ENCODE results near the gene RBMS1.
A peak's percentile ranks its signal among the peaks of the same experiment; 100 is the strongest.

The RBMS1 gene

DNA sequence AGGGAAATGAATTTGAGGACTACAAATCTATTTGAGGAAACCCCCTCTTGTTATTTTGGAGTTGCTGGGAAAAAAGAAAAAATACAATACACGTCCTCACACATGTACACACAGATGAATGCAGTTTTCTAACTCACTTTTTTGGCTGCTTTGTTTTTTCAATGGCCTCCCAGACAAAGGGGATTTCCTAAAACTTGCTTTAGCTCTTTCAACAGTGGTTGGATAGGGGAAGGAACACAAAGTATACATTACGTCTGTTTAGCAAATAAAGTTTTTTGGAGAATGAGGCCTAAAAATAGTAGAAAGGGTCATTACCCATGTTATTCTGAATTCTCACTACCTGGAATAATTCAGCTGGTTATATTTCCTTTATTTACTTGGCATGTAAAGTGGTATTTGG, 168.2 kb downstream of the RBMS1 start:
- DNase-seq, result no peak

DNA sequence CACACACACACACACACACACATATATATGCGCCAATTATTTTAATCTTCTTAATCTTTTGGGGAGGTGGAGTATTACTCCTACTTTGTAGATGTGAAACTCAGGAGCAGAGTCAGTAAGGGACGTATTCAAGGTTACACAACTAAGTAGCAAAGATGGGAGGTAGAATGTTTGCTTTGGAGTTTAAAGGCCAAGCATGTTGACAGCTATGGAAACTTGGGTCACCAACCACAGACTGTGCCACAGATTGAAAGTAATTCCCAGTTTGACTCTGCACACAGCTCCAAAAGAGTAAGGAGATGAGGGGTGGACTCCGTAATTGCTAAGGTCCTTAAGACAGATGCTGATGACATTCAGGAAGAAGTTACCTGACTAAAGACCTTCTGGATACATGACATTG, 168.7 kb downstream of the RBMS1 start:
- DNase-seq, result no peak

DNA sequence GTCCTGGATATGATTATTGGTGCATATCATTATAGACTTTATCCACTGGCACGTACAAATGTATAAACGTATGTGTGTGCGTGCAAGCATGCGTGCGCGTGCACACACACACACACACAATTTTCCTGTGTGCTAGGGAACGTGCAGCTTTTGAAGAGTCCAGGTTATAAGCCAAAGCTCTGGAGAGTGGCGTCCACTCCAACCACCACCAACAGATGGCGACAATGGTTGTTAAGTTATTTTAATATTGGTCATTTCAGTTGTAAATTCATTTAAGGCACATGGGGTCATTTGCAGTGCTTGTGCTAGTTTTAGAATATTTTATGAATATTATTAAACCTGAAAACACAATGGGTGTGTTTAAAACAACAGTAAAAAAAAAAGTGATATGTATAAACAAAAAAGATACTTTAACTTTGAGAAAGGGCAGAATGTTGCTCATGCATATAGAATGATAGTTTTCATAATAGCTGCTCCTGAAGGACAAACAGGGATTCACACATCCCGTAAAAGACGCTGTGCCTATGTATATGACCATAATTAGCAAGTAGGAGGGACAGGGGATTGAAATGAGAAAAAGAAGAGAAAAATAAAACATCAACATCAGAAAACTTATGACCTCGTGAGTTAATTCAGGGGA, 169.3 kb downstream of the RBMS1 start:
- peak; percentile 24 for DNase-seq

DNA sequence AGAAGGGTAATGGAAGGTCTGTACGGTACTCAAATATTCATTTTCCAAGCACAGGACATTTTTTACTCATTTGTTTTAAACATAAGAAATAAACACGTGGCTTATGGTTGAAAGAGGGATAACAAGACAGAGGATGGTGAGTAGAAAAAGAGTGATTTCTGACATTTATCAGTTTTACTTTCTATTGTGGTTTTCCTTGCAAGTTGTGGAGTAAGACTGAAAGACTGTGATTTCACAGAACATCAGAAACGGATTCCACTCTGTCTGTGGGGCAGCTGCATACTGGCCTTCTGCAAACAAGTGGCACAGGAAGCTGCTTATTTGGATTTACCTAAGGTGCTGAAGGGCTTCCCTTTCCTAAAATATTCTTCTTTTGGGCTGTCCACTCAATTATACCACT, 171.3 kb downstream of the RBMS1 start:
- no peak for DNase-seq

DNA sequence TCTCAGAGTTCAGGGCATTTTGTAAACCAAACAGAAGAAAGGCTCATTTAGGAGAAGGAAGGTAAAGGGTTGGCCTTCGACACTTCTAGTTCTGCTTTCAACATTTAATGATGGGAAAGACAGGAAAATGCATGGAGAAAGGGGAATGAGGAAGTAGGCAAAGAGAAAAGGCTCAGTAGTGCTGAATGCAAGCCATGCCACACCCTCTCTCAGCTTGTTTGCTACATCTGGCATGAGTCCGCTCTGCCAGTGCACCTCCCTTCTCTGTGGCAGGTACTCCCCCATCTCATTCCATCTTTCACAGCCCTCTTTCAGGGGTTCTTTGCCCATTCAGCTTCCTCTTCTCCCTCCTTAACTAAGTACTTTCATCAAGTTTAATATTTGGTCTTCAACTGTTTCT, 172.6 kb downstream of the RBMS1 start:
- no peak for DNase-seq

DNA sequence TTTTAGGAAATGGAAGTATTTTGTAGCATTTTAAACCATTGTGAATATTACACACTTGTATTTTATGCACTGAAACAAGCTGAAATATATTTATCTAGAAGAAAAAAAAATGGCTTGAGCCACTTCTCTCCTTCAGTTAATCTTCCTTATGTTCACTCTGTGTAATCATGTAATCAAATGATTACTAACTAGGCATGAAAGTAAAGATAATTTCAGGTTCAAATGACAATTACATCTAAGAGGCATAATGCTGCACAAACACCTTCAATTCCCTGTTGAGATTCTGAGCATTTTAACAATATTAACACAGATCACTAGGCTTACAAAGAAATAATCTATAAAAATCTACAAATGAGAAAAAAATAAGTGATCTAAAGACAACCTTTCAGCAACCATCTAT, 173.9 kb downstream of the RBMS1 start:
- no peak for DNase-seq

DNA sequence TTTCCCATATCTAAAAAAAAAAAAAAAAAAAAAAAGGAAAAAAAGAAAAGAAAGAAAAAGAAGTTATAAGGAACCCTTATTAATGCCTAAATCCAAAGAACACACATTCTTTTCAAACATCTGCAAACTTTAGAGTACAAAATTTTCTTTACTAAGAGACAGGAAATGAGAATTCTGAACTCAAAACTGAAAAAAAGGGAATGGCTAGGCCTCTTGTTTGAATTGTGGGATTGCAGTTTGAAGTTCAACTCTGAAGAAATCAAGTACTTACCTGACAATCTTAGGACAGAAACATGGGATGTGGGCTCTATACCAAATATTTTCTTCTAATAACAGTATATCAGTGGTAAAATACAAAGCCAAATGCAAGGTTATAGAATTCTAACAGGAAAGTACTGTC, 175.4 kb downstream of the RBMS1 start:
- no peak for DNase-seq

DNA sequence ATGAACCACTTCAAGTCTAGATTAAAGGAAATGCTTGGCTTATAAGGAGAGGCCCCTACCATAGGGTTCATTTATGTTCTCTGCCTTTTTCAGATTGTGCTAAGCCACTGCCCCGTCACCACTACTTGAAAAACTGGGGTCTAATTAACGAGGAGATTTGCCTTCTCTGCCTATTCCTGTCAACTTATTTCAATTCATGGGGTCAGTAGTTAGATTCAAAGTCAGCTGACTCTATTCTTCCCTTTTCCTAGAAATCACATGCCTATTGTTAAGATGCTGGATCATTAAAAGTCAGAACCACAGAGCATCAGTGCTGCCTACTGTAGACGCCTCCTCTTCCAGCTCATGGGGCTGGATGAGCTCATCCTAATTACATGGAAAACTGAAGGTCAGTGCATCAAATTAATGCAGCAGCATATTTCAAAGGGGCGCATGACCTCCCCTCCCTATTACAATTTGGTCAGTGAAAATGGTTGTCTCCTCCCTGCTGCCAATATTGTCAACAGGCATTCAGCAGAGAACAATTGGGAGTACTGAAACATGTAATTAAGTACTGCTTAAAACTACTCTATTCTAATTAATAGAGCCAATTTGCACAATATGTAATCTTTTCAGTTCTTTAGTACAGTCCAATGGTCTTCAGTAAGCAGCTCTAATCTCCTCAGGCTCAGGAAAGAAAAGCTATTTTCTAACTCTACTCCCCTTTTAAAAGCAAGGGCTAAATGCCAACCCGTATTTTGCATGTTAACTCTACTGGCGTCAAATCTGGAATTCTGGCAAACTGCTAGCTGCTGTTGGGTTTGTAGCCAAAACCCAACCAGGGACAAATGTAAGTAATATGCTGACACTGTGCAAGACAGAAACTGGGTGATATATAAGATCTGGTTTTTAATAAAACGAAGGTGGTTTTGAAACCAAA, 176.2 kb downstream of the RBMS1 start:
- no peak for DNase-seq

DNA sequence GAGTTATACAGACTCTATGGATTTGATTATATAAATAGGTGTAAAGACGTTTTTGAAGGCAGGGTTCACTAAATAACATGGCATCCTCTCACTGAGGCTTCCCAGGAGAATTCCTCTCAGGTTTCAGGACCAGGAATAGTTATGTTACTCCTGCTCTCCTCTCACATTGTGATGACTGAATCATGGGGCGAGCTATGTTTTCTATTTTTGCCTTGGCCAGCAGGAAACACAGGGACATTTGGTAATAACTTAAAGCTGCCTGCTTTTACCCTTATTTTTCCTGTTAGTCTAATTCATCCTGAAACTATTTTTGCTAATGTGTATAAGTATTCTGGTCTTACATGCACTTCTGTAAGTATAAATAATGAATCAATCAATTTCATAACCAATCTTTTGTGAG, 178.3 kb downstream of the RBMS1 start:
- no peak for DNase-seq

DNA sequence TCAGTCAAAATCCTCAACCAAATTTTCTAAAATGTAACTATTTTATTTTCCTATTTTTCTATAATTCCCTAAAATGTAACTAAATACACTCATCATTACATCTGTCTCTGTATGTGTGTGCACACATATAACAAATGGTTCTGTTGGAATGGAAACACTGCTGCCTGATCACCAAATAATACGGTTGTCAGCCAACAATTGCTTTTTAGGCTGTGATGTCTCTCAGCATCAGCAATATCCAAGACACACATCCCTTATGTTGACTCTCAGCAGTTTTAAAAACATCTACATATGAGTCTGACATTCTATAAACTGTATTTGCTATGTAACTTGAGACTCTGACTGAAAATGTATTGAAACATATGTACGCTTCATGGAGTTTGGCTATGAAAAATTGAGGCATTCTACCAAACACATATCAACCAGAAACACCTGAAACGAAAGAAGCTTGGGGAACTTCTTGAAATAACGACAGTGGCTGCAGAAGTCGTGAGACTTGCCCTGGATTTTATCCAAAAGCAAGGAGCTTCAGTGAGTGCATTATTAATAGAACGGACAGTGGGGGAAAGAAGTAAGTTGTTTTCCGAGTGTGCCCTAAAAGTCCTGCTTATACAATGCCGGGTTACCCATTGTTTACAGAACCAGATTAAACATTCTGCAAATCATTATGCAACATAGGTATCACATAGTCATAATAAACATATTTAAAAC, 183.3 kb downstream of the RBMS1 start:
- no peak for DNase-seq

DNA sequence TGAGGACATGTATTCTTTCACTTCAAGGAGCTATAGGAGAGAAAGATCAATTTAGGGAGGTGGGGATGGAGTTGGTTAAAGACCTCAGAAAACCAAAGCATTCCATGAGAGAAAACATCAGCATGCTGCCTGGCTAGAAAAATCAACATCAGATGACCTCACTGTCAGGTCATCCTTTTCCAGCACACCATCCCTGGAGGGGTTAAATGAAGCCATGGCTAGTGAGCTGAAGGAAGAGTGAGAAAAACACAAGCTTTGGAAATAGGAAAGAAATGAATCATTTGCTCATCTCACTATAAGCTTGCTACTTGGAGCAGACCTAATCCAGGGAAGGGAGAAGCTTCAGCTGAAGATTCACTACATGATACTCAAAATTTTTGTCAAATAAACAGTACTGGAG, 184.0 kb downstream of the RBMS1 start:
- no peak for DNase-seq

DNA sequence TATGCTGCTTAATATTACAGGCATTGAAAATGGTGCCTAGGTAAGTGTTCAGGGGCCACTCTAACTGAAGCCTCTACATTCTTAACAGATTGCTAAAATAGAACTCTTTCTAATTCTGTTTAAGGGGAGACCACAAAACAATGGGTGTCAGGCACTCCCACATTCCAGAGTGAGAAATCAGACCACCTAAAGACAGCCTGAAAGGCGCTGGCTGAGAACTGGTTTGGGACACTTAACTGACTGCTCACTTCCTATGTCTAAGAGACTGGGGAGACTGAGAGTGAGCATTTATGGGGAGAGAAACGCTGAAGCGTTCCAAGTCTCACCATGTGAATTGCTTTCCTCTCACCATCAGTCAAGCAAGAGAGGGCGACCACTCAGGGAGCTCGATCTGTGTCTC, 184.7 kb downstream of the RBMS1 start:
- no peak for DNase-seq

DNA sequence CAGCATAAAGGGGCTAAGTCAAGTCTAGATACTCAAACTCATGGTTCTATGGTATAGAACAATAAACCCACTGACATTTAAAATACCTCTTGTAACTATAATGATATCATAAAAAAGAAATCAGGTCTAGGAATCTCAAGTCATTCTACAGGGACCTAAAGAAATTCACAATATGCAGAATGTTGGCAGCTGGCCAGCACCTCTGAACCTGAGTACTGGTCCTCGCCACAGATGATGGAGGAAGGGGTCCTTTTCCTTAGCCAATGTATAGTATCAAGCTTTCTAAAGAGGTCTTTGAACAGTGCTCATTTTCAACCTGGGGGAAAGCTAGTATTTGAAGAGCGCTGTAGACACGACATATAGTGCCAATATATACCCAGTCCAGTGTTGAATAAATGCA, 185.1 kb downstream of the RBMS1 start:
- no peak for DNase-seq

DNA sequence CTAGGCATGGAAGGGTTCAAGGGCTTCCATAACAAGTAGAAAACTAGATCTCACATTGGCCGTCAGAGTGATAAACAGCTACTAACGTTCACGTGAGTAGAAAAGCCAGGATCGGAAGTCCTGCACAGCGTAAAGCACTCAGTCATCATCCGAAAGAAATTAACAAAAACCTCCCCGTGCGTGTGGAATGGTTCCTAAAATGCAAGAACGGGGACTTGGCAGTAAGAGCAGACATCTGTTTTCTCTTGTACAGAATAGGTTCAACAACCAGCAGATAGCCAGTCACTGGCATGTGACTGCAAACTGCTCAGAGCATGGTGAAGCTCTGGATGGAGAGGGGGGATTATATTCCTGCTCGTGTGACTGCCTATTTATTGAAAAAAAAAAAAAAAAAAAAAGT, 186.6 kb downstream of the RBMS1 start:
- no peak for DNase-seq

DNA sequence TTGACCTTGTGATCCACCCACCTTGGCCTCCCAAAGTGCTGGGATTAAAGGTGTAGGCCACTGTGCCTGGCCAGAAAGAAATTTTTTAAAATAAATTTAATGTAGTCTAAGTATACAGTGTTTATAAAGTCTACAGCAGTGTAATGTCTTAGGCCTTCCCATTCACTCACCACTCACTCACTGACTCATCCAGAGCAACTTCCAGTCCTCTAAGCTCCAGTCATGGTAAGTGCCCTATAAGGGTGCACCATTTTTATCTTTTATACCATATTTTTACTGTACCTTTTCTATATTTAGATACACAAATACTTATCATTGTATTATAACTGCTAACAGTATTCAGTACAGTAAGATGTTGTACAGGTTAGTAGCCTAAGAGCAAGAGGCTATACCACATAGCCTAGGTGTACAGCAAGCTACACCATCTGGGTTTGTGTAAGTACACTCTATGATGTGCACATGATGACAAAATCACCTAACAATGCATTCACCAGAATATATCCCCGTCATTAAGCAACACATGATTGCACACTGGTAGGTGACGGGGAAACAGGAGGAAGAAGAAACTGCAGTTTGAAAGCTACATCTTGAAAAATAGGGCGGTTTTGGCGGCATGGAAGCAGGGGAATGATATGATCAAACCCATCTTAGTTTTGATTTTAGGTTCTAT, 188.4 kb downstream of the RBMS1 start:
- DNase-seq, result no peak

DNA sequence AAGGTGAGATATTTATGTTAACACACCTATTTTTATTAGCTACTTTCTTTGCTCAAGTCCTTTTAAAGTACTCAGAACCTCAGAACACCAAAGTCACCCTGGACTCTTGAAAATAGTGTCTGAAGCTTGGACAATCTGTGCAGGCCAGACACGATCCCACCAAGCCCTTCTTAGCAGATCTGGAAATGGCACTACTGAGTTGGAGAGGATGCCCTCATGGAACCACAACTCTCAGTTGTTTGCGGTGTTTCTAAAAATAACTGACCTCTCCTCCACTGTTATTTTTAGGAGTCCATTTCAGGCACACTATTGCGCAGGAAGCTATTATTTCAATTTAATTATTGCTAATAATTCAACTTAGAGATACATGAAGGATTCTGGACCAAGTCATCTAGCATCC, 190.1 kb downstream of the RBMS1 start:
- no peak for DNase-seq

DNA sequence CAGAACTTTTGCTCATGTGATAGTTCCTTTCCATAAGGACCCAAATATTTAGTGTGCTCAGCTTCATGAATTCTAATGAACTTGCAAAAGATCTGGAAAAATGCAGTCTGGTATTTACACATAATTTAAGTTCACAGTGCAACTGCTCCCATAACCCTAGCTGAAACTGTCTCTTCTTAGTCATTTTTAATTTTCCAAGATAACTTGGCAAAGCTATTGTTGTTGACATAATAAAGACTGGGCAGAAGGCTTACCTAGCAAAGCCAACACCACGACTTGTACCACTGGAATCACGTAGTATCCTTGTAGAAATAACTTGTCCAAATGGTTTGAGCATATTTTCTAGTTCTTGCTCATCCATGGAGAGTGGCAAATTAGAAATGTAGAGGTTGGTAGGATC, 190.5 kb downstream of the RBMS1 start:
- no peak for DNase-seq

DNA sequence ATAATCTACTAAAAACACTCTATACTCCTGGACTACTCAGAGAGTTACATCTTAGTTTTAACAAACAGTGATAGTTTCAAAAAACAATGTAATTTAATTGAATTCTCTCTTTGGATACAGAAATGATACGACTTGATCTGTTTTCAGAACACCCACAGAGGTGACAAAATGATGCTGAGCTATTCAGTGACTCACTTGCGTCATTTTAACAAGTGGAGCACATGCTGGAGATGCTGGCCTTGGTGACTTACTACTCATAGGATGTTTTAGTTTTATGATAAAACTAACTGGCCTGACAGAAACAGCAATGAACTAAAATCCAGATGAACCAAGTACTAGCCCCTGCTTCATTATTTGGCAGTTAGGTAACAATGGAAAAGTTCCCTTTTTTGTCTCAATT, 192.2 kb downstream of the RBMS1 start:
- DNase-seq, result no peak

DNA sequence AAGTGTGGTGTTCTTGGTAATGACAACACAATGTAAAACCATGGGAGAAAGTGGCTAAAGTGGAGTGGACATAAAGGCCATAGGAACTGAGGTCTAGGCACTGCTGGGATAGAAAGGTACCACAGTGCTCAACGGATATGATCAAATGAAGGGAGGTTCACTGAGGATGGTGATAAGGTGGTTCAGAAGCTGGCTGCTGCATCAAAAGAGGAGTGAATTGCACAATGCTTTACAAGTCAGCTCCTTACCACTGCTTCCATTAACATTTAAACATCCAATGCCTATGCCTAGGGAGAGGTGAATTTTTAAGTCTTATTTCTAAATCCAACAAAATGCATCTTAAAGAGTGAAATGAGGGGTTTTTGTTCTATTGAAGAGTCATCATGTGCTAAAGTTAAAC, 193.4 kb downstream of the RBMS1 start:
- DNase-seq, result no peak

DNA sequence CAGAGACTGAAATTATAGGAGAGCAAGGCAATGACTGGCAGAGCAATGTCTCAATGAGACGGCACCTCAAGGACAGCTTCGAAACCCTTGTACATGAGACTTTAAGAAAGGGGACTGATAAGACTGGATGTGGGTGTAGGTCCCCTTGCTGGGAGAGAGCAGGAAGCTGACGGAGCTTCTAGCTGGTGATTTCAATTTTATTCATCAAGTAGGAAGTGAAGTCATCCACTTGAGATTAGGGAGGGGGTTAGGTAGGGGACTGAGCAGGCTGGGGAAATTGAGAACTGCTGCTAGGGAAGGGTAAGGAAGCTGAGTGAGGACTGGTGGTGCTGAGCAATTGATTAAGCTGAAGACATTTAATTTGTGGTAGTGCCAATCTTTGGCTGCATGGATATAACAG, 194.1 kb downstream of the RBMS1 start:
- no peak for DNase-seq

DNA sequence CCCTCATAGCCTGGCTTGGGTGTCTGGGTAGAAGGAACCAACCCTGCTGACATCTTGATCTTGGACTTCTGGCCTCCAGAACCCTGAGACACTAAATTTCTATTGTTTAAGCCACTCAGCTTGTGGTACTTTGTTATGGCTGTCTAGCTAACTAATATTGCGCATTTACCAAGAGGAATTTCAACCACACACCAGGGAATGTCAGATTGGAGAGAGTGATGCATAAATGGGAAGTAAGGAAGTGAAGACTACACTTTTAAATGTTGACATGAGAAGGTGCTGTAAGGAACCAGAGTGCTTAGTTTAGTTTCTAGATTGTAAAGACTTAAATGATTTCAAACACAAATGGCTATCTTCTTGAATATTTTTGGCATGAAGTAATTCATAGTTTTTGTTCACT, 194.6 kb downstream of the RBMS1 start:
- no peak for DNase-seq

DNA sequence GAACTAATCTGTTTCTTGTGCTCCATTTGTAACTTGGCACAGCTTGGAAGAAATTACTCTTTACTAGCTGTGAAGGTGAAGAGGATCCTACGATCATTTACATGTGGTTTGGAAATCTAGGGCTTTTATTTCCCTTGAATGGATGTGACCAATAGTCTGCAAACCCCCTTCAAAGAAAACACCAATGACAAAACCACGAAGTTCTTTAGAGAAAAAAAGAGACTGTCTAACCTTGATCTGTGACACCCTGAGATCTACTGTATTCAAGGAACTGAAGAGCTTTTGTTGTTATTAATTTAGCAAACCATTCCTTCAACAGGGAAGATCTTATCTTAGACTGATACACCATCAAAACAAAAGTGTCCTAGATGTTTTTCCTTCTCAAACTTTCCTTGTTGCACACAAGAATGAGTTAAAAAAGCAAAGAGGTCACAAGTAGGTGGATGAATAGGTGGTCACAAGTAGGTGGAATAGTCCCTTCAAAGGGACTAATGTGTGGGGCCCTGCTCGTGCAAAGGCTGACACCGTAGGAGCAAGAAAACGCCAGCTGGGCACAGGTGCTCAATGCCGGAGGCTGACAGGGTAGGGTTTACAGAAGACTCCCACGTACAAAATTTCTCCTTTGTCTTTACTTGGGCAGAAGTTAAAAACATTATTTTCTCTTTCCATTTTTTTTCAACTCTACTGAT, 197.9 kb downstream of the RBMS1 start:
- DNase-seq, result no peak

DNA sequence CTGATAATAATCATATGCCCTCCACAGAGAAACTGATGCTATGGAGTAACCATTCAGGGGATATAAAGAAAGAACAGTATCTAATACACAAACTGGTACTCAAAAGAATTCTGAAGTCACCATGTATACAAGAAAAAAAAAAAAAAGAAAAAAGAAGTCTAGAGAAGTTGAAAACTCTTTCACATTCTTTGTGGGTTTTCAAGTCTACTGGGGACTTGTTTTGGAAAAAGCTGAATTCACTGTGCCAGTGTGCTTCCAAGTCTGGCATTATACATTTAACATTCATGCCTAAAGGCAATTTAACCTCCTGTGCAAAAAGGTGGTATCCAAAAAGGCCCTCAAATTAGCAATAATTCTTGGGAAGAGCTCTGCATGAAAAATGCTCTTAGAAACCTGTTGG, 198.7 kb downstream of the RBMS1 start:
- no peak for DNase-seq

All from CD4-positive, alpha-beta T cell treated with Interleukin-15 for 1 hour (primary cell).